Ramos (cell line): ENCODE results near the gene RPUSD4.

ENCODE experiments used
- in situ Hi-C: fragments of 300-500 bp; cut with MboI; formaldehyde crosslinking; loops from one replicate; pipeline ENCODE4 v1.14.3; 2022; ENCODE audit warnings: low sequenced_read_pairs; ENCODE audit not compliant: unreplicated experiment

Gene RPUSD4

DNA sequence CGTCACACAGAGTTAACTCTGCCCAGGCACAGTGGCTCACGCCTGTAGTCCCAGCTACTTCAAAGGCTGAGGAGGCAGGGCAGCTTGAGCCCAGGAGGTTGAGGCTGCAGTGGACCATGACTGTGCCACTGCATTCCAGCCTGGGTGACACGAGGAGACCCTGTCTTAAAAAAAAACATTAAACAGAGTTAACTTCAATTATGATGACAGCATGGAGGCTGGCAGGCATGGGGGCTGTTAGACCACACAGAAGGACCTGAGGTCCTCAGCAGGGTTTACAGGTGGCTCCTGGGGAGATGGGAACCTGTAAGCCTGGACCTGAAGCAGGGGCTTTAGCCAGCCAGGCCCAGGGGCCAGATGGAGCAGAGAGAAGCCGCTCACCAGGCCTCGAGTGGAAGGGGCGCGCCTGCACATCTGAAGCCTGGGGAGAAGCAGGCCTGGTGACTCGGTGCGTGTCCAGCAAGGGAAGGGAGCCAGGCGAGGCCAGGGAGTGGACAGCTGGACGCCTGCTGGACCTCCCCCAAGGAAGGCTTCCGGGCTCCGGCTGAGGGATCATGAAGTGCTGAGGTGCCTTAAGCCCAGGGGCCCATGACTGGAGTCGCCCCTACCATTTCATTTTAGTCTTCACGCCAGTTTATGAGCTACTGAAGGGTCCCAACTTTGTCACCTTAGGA, 25.3 kb downstream of the RPUSD4 start:
- in situ Hi-C loops = loop anchor here (5.0 kb wide), 1 partner anchor 259 kb away; no protein-coding TSS in a partner anchor

DNA sequence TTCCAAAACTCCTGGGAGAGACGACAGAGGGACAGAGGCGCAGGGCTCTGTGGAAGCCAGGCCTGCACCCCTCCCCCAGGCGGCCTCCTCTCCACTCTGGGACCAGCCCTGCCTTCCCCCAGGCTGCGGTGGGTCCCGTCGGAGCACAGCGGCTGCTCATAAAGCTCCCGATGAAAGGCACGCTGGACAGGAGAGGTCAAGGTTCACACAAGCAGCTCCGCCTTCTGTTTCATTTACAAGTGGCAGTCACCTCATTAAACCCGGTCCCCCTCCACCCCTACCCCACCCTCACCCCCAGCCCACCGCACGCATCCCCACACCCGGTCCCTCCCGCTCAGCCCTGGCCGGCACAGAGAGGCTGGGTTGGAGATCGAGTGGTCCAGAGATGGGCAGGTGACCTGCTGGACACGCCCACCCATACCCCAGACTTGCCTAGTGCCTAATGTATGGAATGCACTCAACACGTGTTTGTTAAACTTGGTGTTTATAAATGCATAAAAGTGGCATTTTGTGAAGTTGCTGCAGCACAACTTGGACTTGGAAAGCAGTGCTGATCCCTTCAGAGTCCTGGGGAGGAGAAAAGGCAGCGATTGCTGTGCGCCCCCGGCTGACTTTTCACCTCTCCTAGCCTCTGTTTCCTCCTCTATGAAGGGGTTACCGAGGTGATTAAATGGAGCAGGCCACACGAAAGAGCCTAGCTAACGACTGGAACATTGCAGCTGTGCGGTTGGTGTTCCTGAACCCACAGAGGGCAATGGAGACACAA, 26.0 kb downstream of the RPUSD4 start:
- in situ Hi-C loops = loop anchor here (5.0 kb wide), 1 partner anchor 258 kb away; no protein-coding TSS in a partner anchor

DNA sequence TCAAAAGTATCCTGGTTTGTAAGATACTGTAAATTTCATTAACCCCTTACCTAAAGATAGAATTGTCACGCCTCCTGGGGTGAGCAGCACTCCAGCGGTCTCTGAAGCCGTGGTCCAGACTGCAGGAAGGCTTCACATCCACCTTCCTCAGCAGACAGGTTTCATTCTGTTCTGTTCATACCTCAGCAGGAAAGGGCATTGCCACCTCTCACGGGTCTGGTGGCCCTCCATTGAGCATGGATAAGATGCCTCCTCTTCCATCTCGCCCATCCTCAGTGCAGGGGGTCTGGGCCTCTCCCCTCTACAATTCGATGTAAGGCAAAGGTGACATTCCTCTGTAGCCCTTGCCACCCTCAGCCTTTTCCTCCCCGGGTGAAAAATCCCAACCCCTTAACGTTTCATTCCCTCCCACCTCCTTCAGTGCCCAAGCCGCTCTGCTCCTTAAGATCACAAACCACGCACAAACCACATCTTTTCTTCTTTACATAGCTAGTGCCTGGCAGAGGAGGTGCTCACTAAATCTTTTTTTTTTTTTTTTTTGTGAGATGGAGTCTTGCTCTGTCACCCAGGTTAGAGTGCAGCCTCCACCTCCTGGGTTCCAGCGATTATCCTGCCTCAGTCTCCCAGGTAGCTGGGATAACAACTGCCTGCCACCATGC, 28.5 kb downstream of the RPUSD4 start:
- in situ Hi-C loops = no loop called here

DNA sequence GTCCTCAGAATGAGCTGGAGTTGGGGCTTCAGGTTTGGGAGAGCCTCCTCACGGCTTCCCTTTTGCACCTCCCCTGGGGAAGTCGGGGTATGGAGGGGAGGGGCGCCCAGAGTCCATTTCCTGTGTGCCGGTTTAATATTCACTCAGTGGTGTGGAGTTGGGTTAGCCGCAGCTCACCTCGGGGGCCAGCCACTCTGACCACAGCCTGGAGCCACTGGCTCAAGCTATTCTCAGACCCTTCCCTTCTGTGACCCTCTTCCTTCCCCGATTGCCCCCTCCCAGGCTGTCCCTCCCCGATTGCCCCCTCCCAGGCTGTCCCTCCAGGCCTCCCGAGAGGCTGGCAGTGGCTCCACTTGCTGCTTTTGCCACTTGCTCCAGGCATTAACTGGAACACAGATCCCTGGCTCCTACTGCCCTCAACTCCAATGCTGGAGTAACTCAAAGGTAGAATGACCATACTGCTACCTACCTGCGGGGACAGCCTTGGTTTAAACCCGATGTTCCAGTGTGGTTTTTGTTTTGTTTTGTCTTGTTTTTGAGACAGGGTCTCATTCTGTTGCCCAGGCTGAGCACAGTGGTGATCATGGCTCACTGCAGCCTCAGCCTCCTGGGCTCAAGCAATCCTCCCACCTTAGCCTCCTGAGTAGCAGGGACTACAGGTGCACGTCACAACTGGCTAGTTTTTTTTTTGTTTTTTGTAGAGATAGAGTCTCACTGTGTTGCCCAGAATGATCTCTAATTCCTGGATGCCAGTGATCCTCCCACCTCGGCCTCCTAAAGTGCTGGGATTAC, 29.3 kb downstream of the RPUSD4 start:
- in situ Hi-C loops = no loop called here

DNA sequence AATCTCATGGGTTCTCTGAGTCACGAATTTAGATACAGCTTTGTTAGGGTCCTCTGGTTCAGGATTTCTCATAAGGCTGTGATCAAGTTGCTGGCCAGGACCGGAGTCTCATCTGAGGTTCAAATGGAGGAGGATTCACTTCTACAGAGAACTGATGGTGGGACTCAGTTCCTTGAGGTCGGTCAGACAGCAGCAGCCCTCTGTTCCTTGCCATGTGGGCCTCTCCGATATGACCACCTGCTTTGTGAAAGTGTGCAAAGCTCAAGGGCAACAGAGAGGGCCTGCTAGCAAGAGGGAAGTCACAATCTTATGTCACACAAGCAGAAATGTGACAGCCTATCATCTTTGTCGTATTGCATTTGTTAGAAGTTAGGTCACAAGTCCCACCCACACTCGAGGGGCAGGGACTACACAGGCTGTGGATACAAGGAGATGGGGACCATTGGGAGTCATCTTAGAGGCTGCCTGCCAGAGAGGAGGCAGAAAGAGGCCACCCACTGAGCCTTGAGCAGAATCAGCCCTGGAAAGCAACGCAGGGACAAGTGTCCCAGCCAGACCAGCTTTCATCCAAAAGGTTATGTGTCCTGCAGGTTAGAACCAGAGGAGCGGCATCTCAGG, 34.5 kb downstream of the RPUSD4 start:
- in situ Hi-C loops = no loop called here

DNA sequence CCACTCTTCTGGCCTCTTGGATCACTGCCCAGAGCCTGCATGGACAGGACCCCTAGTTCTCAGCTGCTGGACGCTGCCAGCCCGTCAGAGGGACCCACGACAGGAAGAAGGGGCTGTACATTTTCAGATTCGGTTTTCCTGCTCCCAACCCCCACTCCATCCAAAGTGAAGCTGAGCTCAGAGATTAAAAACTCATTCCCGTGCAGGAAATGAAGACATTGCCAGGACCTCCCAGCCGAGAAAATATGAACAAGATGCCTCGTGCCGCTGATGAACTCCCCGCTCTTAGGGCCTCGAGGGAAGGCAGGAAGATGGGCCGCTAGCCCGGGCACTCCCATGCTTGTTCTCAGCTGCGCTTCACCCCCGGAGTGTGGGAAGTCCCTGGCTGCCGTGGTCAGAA, 36.1 kb downstream of the RPUSD4 start:
- in situ Hi-C loops = no loop called here

DNA sequence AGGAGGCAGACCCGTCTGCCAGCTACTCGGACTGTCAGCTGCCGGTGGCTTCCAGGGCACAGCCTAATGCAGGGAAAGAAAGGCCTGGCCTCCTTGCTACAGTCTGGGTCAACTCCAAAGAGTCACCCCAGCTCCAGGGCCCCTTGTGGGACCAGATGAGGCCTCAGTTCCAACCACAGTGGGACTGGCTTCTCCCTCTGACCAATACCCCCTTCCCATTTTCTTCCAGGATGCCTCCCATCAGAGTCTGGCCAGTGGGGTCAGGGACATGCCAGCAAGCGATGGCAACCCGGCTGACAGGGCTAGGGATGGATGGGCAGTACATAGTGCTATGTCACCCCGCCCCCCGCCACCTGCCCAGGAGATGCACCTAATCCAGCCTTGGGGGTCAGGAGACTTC, 36.6 kb downstream of the RPUSD4 start:
- in situ Hi-C loops = no loop called here

DNA sequence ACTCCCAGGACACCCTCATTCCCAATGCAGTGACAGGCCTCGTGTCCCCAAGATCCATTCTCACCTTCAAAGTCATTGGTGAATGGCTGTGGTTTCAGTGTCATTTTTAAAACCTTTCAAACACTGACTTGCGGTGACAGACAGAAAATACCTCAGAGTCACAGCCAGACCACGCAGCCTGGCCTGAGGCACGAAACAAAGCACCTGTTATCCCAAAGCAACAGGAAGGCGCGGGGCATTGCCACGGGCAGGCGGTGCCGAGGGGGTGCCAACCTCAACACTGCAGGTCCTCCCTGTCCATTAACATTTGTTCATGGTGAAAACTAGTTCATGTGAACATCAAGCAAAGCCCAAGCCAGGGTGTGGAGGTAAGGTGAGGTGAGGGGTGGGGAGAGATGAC, 38.2 kb downstream of the RPUSD4 start:
- in situ Hi-C loops = no loop called here

DNA sequence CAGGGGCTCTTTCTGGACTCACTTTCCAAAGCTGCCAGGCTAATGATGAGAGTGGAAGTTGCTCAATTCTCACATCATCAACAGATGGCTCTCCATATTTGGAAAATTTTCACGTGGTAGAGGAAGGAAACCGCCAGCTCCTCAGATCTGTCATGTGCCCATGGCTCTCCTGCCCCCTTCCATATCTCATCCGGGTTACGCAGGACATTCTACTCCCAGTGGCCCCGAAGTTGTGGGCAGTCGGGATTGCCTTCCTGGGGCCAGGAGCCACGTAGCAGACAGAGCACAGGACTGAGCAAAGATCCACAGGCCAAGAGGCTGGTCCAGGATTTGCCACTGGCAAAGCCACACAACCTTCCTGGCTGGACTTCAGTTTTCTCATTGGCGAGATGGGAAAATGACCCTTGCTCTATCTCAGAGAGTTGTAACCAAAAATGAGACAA, 38.8 kb downstream of the RPUSD4 start:
- in situ Hi-C loops = no loop called here

DNA sequence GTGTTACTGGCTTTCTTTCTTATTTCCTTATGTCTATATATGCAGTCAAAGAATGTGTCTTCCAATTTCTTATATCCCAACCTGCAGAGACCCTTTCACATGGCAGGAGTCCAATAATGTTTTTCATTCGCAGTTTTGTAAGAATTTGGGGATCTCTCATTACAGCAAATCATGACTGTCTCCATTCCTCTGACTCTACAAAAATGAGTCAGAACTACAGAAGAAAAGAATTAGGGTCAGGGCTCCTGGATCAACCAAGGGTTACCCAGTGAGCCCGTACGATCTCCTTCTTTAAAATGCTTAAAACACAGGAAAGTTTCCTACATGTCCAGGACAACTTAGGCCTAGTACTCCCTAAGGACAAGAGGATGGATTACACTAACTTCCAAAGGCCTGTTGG, 42.2 kb downstream of the RPUSD4 start:
- in situ Hi-C loops = no loop called here

DNA sequence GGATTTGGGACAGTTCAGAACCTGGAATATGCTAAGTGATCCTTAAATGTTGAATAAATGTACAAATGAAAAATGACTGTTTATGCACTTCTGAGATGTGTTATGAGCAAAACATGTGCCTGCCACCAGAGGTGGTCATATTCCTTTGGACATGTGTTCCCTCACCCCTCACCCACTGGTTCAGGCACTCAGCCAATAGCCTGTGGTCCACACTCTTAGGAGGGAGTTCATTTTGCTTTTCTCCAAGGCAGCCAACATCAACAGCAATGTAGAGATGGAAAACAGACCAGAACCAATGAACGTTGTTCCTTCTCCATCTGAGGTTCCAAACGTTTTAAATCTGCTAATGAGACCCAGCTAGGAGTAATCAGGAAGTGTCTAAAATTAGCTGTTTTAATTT, 44.0 kb downstream of the RPUSD4 start:
- in situ Hi-C loops = no loop called here

DNA sequence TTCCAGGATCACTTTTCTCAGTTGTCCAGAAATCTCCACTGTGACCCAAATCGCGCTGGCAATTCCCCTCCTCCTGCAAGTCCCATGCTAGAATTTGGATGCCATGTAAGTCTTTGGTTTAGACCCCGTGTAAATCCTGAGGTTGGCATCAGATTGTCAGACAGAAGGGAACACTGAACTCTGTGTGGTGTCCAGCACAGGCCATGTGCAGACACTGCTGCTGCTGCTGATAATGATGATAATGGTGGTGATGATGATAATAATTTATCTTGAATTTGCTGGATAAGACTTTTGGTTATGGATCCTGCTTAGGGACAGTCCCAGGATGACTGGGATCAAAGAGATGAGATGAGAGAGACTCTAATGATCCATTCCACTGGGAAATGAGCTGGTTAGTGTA, 45.0 kb downstream of the RPUSD4 start:
- in situ Hi-C loops = no loop called here

DNA sequence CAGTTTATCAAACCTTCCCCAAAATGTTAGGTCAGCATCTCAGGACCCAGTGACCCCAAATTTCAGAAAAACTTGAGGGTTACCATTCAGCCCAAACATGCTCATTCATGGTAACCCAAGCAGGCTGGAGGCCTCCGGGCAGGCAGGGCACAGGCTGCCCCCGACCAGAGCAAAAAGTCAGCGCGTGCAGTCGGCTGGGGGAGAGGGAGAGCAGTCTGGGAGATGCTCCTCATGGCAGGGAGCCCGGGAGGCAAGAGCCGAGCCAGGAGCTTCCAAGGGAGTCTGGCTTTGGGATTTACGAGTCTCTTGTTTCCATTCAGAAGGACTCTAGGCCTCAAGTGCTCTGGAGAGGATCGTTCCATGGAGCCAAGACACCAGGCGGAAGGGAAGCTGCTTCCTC, 45.7 kb downstream of the RPUSD4 start:
- in situ Hi-C loops = no loop called here

DNA sequence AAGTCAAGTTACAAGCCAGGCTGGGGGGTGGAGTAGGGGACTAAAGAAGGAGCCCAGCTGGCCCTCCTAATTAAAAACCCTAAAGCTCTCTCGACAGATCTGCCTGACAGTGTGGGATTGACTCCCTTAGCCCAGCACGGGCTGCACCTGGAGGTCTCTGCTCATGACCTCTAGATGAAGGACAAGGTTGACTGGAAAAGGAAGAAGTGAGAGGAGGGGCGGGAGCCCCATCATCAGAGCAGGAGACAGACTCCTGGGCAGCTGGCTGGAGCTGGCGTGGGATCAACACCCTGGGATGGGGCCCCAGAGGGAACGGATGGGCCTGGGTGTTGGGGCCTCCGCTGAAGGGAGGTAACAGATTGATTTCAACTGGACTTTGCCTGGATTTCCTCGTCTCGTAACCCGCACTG, 46.1 kb downstream of the RPUSD4 start:
- in situ Hi-C loops = no loop called here

DNA sequence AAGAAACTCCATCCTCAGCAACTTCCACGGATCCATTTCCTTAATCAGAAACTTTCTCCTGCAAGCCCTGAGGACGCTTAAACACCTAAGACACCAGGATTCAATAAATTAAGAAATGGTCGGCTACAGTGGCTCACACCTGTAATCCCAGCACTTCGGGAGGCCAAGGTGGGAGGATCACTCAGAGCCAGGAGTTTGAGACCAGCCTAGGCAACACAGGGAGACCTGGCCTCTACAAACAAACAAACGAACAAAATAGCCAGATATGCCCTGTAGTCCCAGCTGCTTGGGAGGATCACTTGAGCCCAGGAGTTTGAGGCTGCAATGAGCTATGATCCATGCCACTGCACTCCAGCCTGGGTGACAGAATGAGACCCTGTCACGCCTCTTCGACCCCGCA, 46.7 kb downstream of the RPUSD4 start:
- in situ Hi-C loops = no loop called here

DNA sequence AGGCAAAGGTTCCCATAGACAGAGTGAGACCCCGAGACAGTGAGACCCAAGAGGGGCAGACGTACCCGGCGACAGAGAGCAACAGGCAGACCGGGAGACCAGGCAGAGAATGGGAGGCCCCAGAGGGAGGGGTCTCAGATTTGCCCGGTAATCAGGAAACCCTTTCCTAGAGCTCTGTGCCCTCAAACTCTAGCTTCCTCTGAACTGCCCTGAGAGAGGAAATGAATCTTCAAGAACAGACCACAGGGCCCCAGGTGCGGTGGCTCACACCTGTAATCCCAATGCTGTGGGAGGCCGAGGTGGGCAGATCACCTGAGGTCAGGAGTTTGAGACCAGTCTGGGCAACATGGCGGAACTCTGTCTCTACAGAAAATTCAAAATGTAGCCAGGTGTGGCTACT, 47.7 kb downstream of the RPUSD4 start:
- in situ Hi-C loops = no loop called here

DNA sequence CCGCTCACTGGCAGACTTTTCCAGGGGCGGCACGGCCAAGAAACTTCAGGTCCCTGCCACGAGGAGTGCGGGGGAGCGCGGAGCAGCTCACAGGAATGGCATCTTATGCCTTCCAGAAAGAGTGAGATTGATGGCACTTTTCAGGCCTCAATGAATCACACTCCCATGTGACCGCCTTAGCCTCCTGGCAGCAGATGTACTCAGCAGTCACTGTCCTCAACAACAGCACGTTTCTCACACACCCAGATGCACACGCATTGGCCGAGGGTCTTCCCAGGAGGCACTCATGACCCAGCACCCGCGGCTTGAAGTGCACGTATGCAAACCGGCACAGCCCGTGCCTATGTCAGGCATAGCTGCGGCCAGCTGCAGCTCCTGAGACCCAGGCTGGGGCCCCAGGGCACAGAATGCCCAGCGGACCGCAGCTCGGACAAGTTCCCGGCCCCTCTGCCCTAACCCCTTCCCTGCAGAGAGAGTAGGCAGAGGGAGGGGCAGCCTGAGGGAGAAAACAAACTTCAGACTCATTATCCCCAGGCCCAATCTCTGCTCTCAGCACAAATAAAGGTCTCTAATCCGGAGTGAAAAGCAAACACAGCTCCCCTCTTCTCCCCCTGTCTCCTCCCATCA, 48.3 kb downstream of the RPUSD4 start:
- in situ Hi-C loops = no loop called here

DNA sequence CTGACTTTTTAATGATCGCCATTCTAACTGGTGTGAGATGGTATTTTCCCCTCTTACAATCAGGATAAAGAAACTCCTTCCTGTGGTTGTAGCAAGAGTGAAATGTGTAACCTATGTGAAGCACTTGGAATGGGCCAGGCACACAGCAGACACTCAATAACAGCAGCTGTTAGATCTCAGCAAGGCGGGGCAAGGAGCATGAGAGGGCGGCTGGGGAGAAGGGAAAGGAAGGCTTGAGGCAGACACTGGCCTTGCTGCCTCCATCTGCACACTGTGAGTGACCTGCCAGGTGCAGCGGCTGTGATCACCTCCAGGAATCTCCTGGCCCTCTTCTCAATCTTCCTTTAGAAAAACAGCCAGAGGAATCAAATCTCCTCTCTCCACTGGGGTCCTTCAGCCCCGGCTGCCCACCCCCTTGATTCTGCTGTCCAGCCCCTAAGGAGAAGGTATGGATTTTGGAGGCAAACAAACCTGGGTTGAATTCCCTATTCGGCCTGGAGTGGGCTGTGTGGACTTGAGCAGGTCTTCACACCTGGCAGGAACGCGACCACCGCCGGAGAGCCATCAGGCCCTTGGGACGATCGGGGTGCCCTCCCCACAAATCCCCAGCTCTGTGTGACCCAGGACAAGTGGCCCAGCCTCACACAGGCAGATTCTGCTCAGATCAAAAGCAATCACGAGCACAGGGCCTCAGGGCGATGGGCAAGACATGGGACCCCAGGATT, 49.0 kb downstream of the RPUSD4 start:
- in situ Hi-C loops = no loop called here

DNA sequence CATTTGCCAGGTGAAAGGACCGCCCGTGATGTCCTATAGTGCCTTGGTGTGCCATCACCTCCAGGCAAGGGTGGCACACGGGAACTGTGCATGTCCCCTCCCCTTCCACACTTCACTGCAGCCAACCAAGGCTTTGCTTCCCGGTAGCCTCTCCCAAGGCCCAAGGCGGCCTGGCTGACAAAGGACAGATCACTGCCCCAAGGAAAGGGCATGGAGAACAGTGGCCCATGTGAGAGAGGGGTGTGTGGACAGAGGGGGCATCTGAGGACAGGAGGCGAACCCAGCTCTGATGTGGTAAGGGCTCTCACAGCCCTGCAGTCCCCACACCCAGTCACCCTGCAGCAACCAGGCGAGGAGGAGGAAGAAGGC, 50.4 kb downstream of the RPUSD4 start:
- in situ Hi-C loops = no loop called here
